HepG2 (cell line): ENCODE results near the gene EMP2. TPM values are rescaled to one million over a fixed set of nuclear protein-coding genes. Genes with fewer than 3 reads are reported as not detected.

ENCODE experiments used
- AHDC1 ChIP-seq: sonication (generic); formaldehyde crosslinking; IDR thresholded peaks from 2 replicates; pipeline ENCODE4 v1.5.1; 2020; ENCODE audit warnings: mild to moderate bottlenecking, missing genetic modification reagents, borderline replicate concordance
- PCBP1 ChIP-seq: fragments of 200-400 bp; formaldehyde crosslinking; IDR thresholded peaks from 2 replicates; pipeline ENCODE4 v1.6.1; 2017; ENCODE audit warnings: mild to moderate bottlenecking, low read depth, low read length, borderline replicate concordance
- RXRA ChIP-seq: sonication (generic); formaldehyde crosslinking; IDR thresholded peaks from 2 replicates; pipeline ENCODE4 v1.5.1; 2020; ENCODE audit warnings: missing genetic modification reagents
- ZC3H13 ChIP-seq: sonication (generic); formaldehyde crosslinking; IDR thresholded peaks from 2 replicates; pipeline ENCODE4 v1.8.1; 2023; ENCODE audit warnings: mild to moderate bottlenecking, missing genetic modification reagents, moderate library complexity
- ZNF337 ChIP-seq: sonication (generic); formaldehyde crosslinking; IDR thresholded peaks from 2 replicates; pipeline ENCODE4 v1.5.1; 2020; ENCODE audit warnings: missing genetic modification reagents, low read depth, mild to moderate bottlenecking, borderline replicate concordance
- ZNF484 ChIP-seq: sonication (generic); formaldehyde crosslinking; IDR thresholded peaks from 2 replicates; pipeline ENCODE4 v1.5.1; 2020; ENCODE audit warnings: mild to moderate bottlenecking, low read depth, missing genetic modification reagents, borderline replicate concordance
- ZNF549 ChIP-seq: sonication (generic); formaldehyde crosslinking; IDR thresholded peaks from 2 replicates; pipeline ENCODE4 v1.5.0; 2020; ENCODE audit warnings: missing genetic modification reagents
- ZNF644 ChIP-seq: IDR thresholded peaks from 2 replicates; pipeline ENCODE4 v1.6.1; 2016; ENCODE audit warnings: low read depth
- ZNF766 ChIP-seq: sonication (generic); formaldehyde crosslinking; IDR thresholded peaks from 2 replicates; pipeline ENCODE4 v1.5.0; 2020; ENCODE audit warnings: missing genetic modification reagents, borderline replicate concordance
- ZNF850 ChIP-seq: sonication (generic); formaldehyde crosslinking; conservative IDR thresholded peaks from 2 replicates; pipeline ENCODE4 v1.9.0; 2021; ENCODE audit warnings: mild to moderate bottlenecking, missing genetic modification reagents
- polyA plus RNA-seq, 8 experiments: library from polyadenylated mRNA; depleted of rRNA in 3 of 8; stranded (reverse) in 7 of 8; unstranded in 1 of 8; fragments of >200 nt; fragmentation: Illumina TruSeq in 4 of 8; extraction: Trizol in 4 of 8; gene quantifications; 2 replicates each; pipeline versions ENCODE4 v1.2.1 to v1.2.3, GENCODE V29; 2011 to 2016; ENCODE audit warnings: low read depth in 4 of 8, missing spikeins in 1 of 8, mixed read lengths in 1 of 8; ENCODE audit not compliant: insufficient read depth in 1 of 8
- total RNA-seq, 5 experiments: library from RNA; depleted of rRNA; stranded (reverse); fragments of >200 nt; fragmentation: Illumina TruSeq; extraction: Trizol; gene quantifications; 2 replicates each; pipeline ENCODE4 v1.2.3, GENCODE V29; 2016; ENCODE audit warnings: low read depth in 1 of 5
- TF ChIP-seq, protein P1 (sequence below): sonication (generic); formaldehyde crosslinking; IDR thresholded peaks from 2 replicates; pipeline ENCODE4 v1.5.0; 2020; ENCODE audit warnings: mild to moderate bottlenecking, missing genetic modification reagents, borderline replicate concordance

EMP2 gene
- total and polyA plus RNA-seq, 2 of the 13 experiments (the other 11 are each of a cell fraction or from before 2014, with no cell fraction given) = 24.6 to 91.2 TPM

DNA sequence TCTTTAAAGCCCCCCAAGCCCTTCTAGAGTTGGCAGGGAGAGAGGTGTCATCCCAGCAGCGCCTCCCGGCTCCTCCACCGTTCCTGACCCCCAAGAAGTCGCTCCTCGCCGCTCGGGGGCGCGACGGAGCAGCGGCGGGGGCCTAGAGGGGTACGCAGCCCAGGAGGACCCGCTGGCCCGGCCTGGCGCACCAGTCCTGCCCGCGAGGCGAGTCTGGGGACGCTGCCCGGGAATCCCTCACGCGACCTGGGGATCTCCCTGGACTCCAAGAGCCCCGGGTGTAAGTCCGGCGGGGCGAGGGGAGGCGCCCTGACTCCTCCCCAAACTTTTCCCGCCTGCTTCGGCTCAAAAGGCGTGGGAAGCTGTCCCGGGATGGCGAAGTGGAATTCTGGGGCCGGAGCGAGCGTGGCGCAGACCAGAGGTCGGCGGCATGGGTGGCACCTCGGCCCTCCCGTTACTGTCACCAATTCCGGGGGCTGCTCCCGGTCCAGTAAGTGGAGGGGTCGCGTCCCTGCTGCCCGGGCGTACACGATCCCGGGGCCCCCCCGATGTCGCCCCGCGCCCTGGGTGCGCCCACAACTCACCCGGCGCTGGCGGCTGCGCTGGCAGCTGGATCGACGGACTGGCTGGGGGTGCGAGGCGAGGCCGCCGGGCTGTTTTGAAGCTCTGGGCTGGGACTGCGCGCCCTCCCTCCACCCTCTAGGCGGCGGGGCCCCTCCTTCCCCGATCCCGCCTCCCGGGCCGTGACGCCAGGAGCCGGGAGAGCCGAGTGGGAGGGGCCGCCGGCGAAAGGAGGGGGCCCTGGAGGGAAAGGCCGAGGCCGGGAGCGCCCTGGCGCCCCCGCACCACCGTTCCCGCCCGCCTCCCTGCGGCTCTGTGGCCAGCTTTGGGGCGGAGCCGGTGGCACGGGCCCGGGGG is at the start of gene EMP2 (continued):
- TF ChIP-seq ZNF644 (CRISPR knock-in tag) (no peak), ZNF766 (CRISPR knock-in tag) (no peak), PCBP1 (no peak; the same call in 1 of the 2 replicates), AHDC1 (no peak), ZNF850 (no peak), RXRA (CRISPR knock-in tag) (peak; percentile 57), ZNF484 (CRISPR knock-in tag) (0 out of 2 replicates have a peak, but pooled peaks have one; percentile 57), ZC3H13 (peak; percentile 91), ZNF337 (CRISPR knock-in tag) (no peak), ZNF549 (no peak; the same call in 1 of the 2 replicates)
- TF ChIP-seq, protein P1, sequence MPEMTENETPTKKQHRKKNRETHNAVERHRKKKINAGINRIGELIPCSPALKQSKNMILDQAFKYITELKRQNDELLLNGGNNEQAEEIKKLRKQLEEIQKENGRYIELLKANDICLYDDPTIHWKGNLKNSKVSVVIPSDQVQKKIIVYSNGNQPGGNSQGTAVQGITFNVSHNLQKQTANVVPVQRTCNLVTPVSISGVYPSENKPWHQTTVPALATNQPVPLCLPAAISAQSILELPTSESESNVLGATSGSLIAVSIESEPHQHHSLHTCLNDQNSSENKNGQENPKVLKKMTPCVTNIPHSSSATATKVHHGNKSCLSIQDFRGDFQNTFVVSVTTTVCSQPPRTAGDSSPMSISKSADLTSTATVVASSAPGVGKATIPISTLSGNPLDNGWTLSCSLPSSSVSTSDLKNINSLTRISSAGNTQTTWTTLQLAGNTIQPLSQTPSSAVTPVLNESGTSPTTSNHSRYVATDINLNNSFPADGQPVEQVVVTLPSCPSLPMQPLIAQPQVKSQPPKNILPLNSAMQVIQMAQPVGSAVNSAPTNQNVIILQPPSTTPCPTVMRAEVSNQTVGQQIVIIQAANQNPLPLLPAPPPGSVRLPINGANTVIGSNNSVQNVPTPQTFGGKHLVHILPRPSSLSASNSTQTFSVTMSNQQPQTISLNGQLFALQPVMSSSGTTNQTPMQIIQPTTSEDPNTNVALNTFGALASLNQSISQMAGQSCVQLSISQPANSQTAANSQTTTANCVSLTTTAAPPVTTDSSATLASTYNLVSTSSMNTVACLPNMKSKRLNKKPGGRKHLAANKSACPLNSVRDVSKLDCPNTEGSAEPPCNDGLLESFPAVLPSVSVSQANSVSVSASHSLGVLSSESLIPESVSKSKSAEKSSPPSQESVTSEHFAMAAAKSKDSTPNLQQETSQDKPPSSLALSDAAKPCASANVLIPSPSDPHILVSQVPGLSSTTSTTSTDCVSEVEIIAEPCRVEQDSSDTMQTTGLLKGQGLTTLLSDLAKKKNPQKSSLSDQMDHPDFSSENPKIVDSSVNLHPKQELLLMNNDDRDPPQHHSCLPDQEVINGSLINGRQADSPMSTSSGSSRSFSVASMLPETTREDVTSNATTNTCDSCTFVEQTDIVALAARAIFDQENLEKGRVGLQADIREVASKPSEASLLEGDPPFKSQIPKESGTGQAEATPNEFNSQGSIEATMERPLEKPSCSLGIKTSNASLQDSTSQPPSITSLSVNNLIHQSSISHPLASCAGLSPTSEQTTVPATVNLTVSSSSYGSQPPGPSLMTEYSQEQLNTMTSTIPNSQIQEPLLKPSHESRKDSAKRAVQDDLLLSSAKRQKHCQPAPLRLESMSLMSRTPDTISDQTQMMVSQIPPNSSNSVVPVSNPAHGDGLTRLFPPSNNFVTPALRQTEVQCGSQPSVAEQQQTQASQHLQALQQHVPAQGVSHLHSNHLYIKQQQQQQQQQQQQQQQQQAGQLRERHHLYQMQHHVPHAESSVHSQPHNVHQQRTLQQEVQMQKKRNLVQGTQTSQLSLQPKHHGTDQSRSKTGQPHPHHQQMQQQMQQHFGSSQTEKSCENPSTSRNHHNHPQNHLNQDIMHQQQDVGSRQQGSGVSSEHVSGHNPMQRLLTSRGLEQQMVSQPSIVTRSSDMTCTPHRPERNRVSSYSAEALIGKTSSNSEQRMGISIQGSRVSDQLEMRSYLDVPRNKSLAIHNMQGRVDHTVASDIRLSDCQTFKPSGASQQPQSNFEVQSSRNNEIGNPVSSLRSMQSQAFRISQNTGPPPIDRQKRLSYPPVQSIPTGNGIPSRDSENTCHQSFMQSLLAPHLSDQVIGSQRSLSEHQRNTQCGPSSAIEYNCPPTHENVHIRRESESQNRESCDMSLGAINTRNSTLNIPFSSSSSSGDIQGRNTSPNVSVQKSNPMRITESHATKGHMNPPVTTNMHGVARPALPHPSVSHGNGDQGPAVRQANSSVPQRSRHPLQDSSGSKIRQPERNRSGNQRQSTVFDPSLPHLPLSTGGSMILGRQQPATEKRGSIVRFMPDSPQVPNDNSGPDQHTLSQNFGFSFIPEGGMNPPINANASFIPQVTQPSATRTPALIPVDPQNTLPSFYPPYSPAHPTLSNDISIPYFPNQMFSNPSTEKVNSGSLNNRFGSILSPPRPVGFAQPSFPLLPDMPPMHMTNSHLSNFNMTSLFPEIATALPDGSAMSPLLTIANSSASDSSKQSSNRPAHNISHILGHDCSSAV (CRISPR knock-in tag) = no peak
